Measurements from ENCODE around the gene SHANK1.
"Not testable (repeated sequence)": the region's sequence is repeated elsewhere in the genome, so short reads cannot be mapped to it uniquely, and the experiment has no call there.

Gene SHANK1

GRCh38 chr19:50719566-50719965 lies at the start of gene SHANK1:
Gene SHANK1, minus strand, starts transcription at chr19:50719802. Its CDS starts 2,883 bp downstream, at chr19:50716919.
- in situ Hi-C loops (cut with MboI; ENCODE audit: low sequenced_read_pairs): no loop called here

- in situ Hi-C loops (cut with MboI; ENCODE audit: low sequenced_read_pairs): no loop called here
Observed at GRCh38 chr19:50768277-50768676, 48.7 kb upstream of the SHANK1 start.

- in situ Hi-C loops (cut with MboI; ENCODE audit: low sequenced_read_pairs): not testable (repeated sequence)
Observed at GRCh38 chr19:50767263-50767662, 47.7 kb upstream of the SHANK1 start.

GRCh38 chr19:50766746-50767145 lies 47.1 kb upstream of the SHANK1 start:
- in situ Hi-C loops (cut with MboI; ENCODE audit: low sequenced_read_pairs): not testable (repeated sequence)

- in situ Hi-C loops (cut with MboI; ENCODE audit: low sequenced_read_pairs): no loop called here
Observed at GRCh38 chr19:50764409-50764808, 44.8 kb upstream of the SHANK1 start.

- in situ Hi-C loops (cut with MboI; ENCODE audit: low sequenced_read_pairs): not testable (repeated sequence)
Observed at GRCh38 chr19:50763521-50763920, 43.9 kb upstream of the SHANK1 start.

- in situ Hi-C loops (cut with MboI; ENCODE audit: low sequenced_read_pairs): not testable (repeated sequence)
Observed at GRCh38 chr19:50761501-50761900, 41.9 kb upstream of the SHANK1 start.

- in situ Hi-C loops (cut with MboI; ENCODE audit: low sequenced_read_pairs): no loop called here
Observed at GRCh38 chr19:50759886-50760285, 40.3 kb upstream of the SHANK1 start.

- in situ Hi-C loops (cut with MboI; ENCODE audit: low sequenced_read_pairs): not testable (repeated sequence)
Observed at GRCh38 chr19:50759076-50759475, 39.5 kb upstream of the SHANK1 start.

GRCh38 chr19:50757624-50758023 lies 38.0 kb upstream of the SHANK1 start:
- in situ Hi-C loops (cut with MboI; ENCODE audit: low sequenced_read_pairs): not testable (repeated sequence)

- in situ Hi-C loops (cut with MboI; ENCODE audit: low sequenced_read_pairs): not testable (repeated sequence)
Observed at GRCh38 chr19:50756244-50756643, 36.6 kb upstream of the SHANK1 start.

GRCh38 chr19:50753879-50754278 lies 34.3 kb upstream of the SHANK1 start:
- in situ Hi-C loops (cut with MboI; ENCODE audit: low sequenced_read_pairs): no loop called here

- in situ Hi-C loops (cut with MboI; ENCODE audit: low sequenced_read_pairs): no loop called here
Observed at GRCh38 chr19:50750010-50750409, 30.4 kb upstream of the SHANK1 start.

- in situ Hi-C loops (cut with MboI; ENCODE audit: low sequenced_read_pairs): no loop called here
Observed at GRCh38 chr19:50749490-50749889, 29.9 kb upstream of the SHANK1 start.

- in situ Hi-C loops (cut with MboI; ENCODE audit: low sequenced_read_pairs): not testable (repeated sequence)
Observed at GRCh38 chr19:50747141-50747540, 27.5 kb upstream of the SHANK1 start.

- in situ Hi-C loops (cut with MboI; ENCODE audit: low sequenced_read_pairs): no loop called here
Observed at GRCh38 chr19:50745221-50745620, 25.6 kb upstream of the SHANK1 start.

- in situ Hi-C loops (cut with MboI; ENCODE audit: low sequenced_read_pairs): no loop called here
Observed at GRCh38 chr19:50743537-50743936, 23.9 kb upstream of the SHANK1 start.

- in situ Hi-C loops (cut with MboI; ENCODE audit: low sequenced_read_pairs): no loop called here
Observed at GRCh38 chr19:50741179-50741933, 21.8 kb upstream of the SHANK1 start.

- in situ Hi-C loops (cut with MboI; ENCODE audit: low sequenced_read_pairs): no loop called here
Observed at GRCh38 chr19:50739914-50740426, 20.4 kb upstream of the SHANK1 start.

- in situ Hi-C loops (cut with MboI; ENCODE audit: low sequenced_read_pairs): no loop called here
Observed at GRCh38 chr19:50739132-50739913, 19.7 kb upstream of the SHANK1 start.

GRCh38 chr19:50736338-50736737 lies 16.7 kb upstream of the SHANK1 start:
- in situ Hi-C loops (cut with MboI; ENCODE audit: low sequenced_read_pairs): no loop called here

GRCh38 chr19:50735869-50736268 lies 16.3 kb upstream of the SHANK1 start:
- in situ Hi-C loops (cut with MboI; ENCODE audit: low sequenced_read_pairs): no loop called here
